Skeletal muscle satellite cell (primary cell): ENCODE measurements around the gene MRPL58.

Experiments
- H3K27me3 ChIP-seq: 2 replicates; pipeline ENCODE4 v1.7.0; 2013; ENCODE audit warnings: low read length; ENCODE audit not compliant: control insufficient read depth, insufficient read depth
- H3K36me3 ChIP-seq: 2 replicates; pipeline ENCODE4 v1.7.0; 2013; ENCODE audit warnings: mild to moderate bottlenecking, control low read depth, low read length; ENCODE audit not compliant: insufficient read depth
- H3K4me1 ChIP-seq: 2 replicates; pipeline ENCODE4 v1.7.0; 2013; ENCODE audit warnings: low read length; ENCODE audit not compliant: control insufficient read depth, insufficient read depth
- H3K4me2 ChIP-seq: 2 replicates; pipeline ENCODE4 v1.7.0; 2013; ENCODE audit warnings: mild to moderate bottlenecking, low read length
- H3K4me3 ChIP-seq: 2 replicates; pipeline ENCODE4 v1.7.0; 2013; ENCODE audit warnings: low read length
- H3K9ac ChIP-seq: 2 replicates; pipeline ENCODE4 v1.7.0; 2013; ENCODE audit warnings: mild to moderate bottlenecking, low read depth, low read length, moderate library complexity
- H3K9me3 ChIP-seq: replicated peaks from 2 replicates; pipeline ENCODE4 v1.7.0; 2013; ENCODE audit warnings: mild to moderate bottlenecking, control low read depth, low read length

MRPL58 gene

GRCh38 chr17:74990581-74991105, 21.8 kb upstream of the MRPL58 start:
- H3K27me3 ChIP-seq = no peaks in the 10 kb centered on the region
- no peak overlapping the region for H3K4me3 ChIP-seq
- H3K4me1 ChIP-seq = peaks cover 28% of the 10 kb centered on the region
- peak overlapping the region; percentile 41 for H3K9ac ChIP-seq
- no peaks in the 10 kb centered on the region for H3K9me3 ChIP-seq
- no peak overlapping the region for H3K4me2 ChIP-seq
- no peaks in the 10 kb centered on the region for H3K36me3 ChIP-seq

GRCh38 chr17:74992223-74992622, 20.2 kb upstream of the MRPL58 start:
- Histone ChIP-seq H3K9me3 (no peaks in the 10 kb centered on the region), H3K9ac (no peak overlapping the region), H3K4me1 (peaks cover 28% of the 10 kb centered on the region), H3K27me3 (no peaks in the 10 kb centered on the region), H3K36me3 (no peaks in the 10 kb centered on the region), H3K4me2 (no peak overlapping the region), H3K4me3 (no peak overlapping the region)

- Histone ChIP-seq H3K4me2 (no peak overlapping the region), H3K27me3 (no peaks in the 10 kb centered on the region), H3K4me1 (peaks cover 19% of the 10 kb centered on the region), H3K9me3 (no peaks in the 10 kb centered on the region), H3K9ac (no peak overlapping the region), H3K4me3 (no peak overlapping the region), H3K36me3 (peaks cover 2% of the 10 kb centered on the region)
These were observed 18.0 kb upstream of the MRPL58 start for GRCh38 chr17:74994440-74994839.

- peaks cover 7% of the 10 kb centered on the region for H3K4me1 ChIP-seq
- H3K9ac ChIP-seq = no peak overlapping the region
- H3K4me2 ChIP-seq = no peak overlapping the region
- H3K4me3 ChIP-seq = no peak overlapping the region
- H3K27me3 ChIP-seq = no peaks in the 10 kb centered on the region
- no peaks in the 10 kb centered on the region for H3K9me3 ChIP-seq
- H3K36me3 ChIP-seq = peaks cover 2% of the 10 kb centered on the region
These were observed 16.6 kb upstream of the MRPL58 start for GRCh38 chr17:74995847-74996246.

- H3K4me2 ChIP-seq = no peak overlapping the region
- H3K27me3 ChIP-seq = no peaks in the 10 kb centered on the region
- peaks cover 22% of the 10 kb centered on the region for H3K36me3 ChIP-seq
- no peak overlapping the region for H3K9ac ChIP-seq
- no peak overlapping the region for H3K4me3 ChIP-seq
- no peaks in the 10 kb centered on the region for H3K9me3 ChIP-seq
- peaks cover 7% of the 10 kb centered on the region for H3K4me1 ChIP-seq
These were observed 13.7 kb upstream of the MRPL58 start for GRCh38 chr17:74998783-74999182.

DNA sequence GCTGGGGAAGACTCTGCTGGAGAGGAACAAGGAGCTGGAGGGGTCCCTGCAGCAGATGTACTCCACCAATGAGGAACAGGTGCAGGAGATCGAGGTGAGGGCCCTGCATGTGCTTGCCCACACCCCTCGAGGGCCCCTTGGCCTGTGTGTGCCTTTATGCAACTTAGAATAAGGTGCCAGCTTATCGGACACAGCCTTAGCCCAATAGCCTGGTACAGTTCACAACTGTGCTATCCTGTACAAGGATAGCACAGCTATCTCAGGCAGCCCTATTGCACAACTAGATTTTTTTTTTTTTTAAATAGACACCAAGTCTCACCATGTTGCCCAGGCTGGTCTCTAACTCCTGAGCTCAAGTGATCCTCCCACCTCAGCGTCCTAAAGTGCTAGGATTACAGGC, 12.9 kb upstream of the MRPL58 start:
- Histone ChIP-seq H3K9me3 (no peaks in the 10 kb centered on the region), H3K4me2 (no peak overlapping the region), H3K27me3 (no peaks in the 10 kb centered on the region), H3K36me3 (peaks cover 27% of the 10 kb centered on the region), H3K4me3 (no peak overlapping the region), H3K9ac (no peak overlapping the region), H3K4me1 (peaks cover 3% of the 10 kb centered on the region)

DNA sequence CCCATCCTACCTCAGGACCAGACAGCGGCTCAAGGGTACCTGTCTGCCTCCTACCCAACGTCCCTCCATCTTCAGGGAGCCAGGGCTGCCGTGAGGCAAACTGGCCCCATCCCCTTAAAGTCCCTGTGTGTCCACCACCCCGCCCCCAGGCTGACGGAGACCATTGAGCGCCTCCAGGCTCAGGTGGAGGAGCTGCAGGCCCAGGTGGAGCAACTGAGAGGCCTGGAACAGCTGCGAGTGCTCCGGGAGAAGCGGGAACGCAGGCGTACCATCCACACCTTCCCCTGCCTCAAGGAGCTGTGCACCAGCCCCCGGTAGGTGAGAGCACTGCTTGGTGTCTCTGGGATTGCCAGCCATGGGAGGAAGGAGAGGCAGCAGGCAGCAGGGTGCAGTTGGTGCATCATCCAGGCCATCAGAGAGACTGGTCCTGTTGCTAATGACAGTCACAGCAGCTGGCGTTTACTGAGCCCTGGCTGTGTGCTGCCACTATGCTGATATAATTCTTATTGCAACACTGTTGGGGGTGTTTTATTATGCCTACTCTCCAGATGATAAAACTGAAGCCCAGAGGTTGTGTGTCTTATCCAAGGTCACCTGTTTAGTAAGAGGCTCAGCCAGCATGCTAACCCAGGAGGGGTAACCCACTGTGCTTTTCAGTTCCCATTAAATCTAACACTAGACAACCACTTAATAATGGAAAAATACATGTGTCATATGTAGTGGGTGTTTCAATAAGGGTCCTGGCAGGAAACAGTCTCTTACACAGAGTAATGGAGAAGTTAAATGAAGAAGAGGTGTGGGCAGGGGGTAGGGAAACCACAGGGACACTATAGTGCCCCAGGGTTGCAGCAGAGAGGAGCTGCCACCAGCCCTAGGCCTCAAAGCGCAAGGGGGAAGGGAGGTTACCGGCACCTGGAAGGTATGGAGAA, 10.3 kb upstream of the MRPL58 start:
- Histone ChIP-seq H3K9ac (no peak overlapping the region), H3K4me3 (no peak overlapping the region), H3K27me3 (no peaks in the 10 kb centered on the region), H3K9me3 (no peaks in the 10 kb centered on the region), H3K4me2 (no peak overlapping the region), H3K4me1 (no peaks in the 10 kb centered on the region), H3K36me3 (peaks cover 41% of the 10 kb centered on the region)

- H3K4me1 ChIP-seq = no peaks in the 10 kb centered on the region
- H3K27me3 ChIP-seq = no peaks in the 10 kb centered on the region
- no peak overlapping the region for H3K4me3 ChIP-seq
- no peak overlapping the region for H3K9ac ChIP-seq
- H3K4me2 ChIP-seq = no peak overlapping the region
- peaks cover 41% of the 10 kb centered on the region for H3K36me3 ChIP-seq
- H3K9me3 ChIP-seq = no peaks in the 10 kb centered on the region
These were observed 9.2 kb upstream of the MRPL58 start for GRCh38 chr17:75003070-75003956.

DNA sequence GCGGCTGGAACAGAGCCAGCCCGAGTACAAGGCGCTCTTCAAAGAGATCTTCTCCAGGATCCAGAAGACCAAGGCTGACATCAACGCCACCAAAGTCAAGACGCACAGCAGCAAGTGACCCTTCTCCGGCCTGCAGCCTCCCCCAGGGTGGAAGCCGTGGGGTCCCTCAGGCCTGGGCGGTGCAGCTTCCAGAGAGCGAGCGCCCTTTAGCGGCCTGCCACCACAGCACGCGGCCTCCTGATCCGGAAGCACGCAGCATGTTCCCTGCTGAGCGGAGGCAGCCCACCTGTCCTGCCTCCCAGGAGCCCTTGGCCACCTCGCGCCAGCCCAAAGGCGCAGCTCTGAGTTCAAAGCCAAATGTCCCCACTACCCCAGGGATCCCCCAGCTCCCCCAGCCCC, 8.5 kb upstream of the MRPL58 start:
- Histone ChIP-seq H3K9me3 (no peaks in the 10 kb centered on the region), H3K9ac (no peak overlapping the region), H3K27me3 (no peaks in the 10 kb centered on the region), H3K4me2 (no peak overlapping the region), H3K36me3 (peaks cover 39% of the 10 kb centered on the region), H3K4me3 (no peak overlapping the region), H3K4me1 (no peaks in the 10 kb centered on the region)

- Histone ChIP-seq H3K9ac (no peak overlapping the region), H3K4me1 (no peaks in the 10 kb centered on the region), H3K36me3 (peaks cover 38% of the 10 kb centered on the region)
These were observed 8.1 kb upstream of the MRPL58 start for GRCh38 chr17:75004371-75004770.

DNA sequence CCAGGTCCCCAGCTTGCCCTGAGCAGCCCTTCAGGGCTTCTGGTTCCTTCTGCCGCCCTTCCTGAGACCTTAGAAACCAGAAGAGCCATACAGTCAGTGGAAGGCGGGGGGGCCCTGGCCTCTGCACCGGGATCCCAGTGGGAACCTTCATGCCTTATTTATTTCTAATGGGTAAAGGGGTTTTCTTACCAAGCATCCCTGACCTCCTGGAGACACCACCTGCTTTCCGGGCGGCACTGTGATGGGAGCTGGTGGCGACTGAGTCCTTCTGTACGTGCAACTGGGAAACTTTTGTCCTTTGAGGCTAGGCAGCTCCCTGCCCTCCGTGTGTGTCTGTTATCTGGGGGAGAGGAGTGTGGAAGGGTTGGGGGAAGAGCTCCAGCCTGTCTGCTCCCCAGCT, 7.2 kb upstream of the MRPL58 start:
- Histone ChIP-seq H3K27me3 (no peaks in the 10 kb centered on the region), H3K4me1 (no peaks in the 10 kb centered on the region), H3K4me3 (no peak overlapping the region), H3K4me2 (no peak overlapping the region), H3K9me3 (no peaks in the 10 kb centered on the region), H3K9ac (no peak overlapping the region), H3K36me3 (peaks cover 38% of the 10 kb centered on the region)

More at GRCh38 chr17:75004371-75004770, 8.1 kb upstream of the MRPL58 start:
- H3K4me3 ChIP-seq = no peak overlapping the region
- H3K4me2 ChIP-seq = no peak overlapping the region
- H3K9me3 ChIP-seq = no peaks in the 10 kb centered on the region
- H3K27me3 ChIP-seq = no peaks in the 10 kb centered on the region
